Measurements from ENCODE around the gene PTGES2.

- TF ChIP-seq CTCF (IDR thresholded peaks at IDR 0.05) (no peak), EP300 (IDR thresholded peaks at IDR 0.05) (no peak), POLR2A (IDR thresholded peaks at IDR 0.05; ENCODE audit: low read depth) (no peak), POLR2AphosphoS5 (IDR thresholded peaks at IDR 0.05) (no peak)
Measured at GRCh38 chr9:128175726-128176125, 48.2 kb upstream of the PTGES2 start.
